IMR-90 (cell line): ENCODE measurements around the gene SURF4. TPM values are rescaled to one million over a fixed set of nuclear protein-coding genes. Genes with fewer than 3 reads are reported as not detected.

Experiments used
- ATAC-seq: fragments of 200-7000 bp; cut with Tn5 transposase; 2 replicates; pipeline ENCODE4 v1.9.1; 2020; ENCODE audit warnings: low read depth, mild to moderate bottlenecking, moderate library complexity
- BruUV-seq: library from RNA; stranded (reverse); fragments of 400-500 nt; replicated peaks from 2 replicates; lab custom pipeline; 2021; lab: Mats Ljungman, UMichigan
- CTCF ChIA-PET: fragments of 300-600 bp; formaldehyde crosslinking; extraction: SDS; loops from one replicate; lab custom pipeline; 2021; ENCODE audit warnings: antibody characterized with exemption; lab: Yijun Ruan, JAX
- POLR2A ChIA-PET: fragments of 300-600 bp; sonication (Branson Sonifier 250); formaldehyde crosslinking; loops from one replicate; lab custom pipeline; 2022; ENCODE audit warnings: antibody characterized with exemption; ENCODE audit not compliant: unreplicated experiment; lab: Charles Lee
- DNase-seq: peaks from one replicate; pipeline ENCODE4 v3.0.0; 2013
- H2AFZ ChIP-seq: replicated peaks from 2 replicates; pipeline ENCODE3; 2013; ENCODE audit warnings: low read length, mild to moderate bottlenecking; ENCODE audit not compliant: poor library complexity
- H2AK5ac ChIP-seq: 2 replicates; pipeline ENCODE4 v1.6.1; 2013; ENCODE audit warnings: low read depth, low read length, inconsistent platforms
- H2AK9ac ChIP-seq: replicated peaks from 2 replicates; pipeline ENCODE3; 2013; ENCODE audit warnings: mild to moderate bottlenecking, low read depth, low read length, moderate library complexity; ENCODE audit not compliant: poor library complexity
- H2BK120ac ChIP-seq: 2 replicates; pipeline ENCODE4 v1.6.1; 2013; ENCODE audit warnings: low read depth, low read length, inconsistent platforms
- H2BK15ac ChIP-seq: 3 replicates; pipeline ENCODE4 v1.6.1; 2013; ENCODE audit warnings: low read depth, low read length, inconsistent platforms
- H2BK20ac ChIP-seq: 2 replicates; pipeline ENCODE4 v1.6.1; 2013; ENCODE audit warnings: low read depth, mild to moderate bottlenecking, inconsistent platforms, low read length, moderate library complexity
- H2BK5ac ChIP-seq: 2 replicates; pipeline ENCODE4 v1.6.1; 2013; ENCODE audit warnings: mild to moderate bottlenecking, low read depth, low read length, inconsistent platforms; ENCODE audit not compliant: poor library complexity, severe bottlenecking
- H3K14ac ChIP-seq: replicated peaks from 2 replicates; pipeline ENCODE4 v1.6.1; 2013; ENCODE audit warnings: low read depth, low read length, inconsistent platforms
- H3K18ac ChIP-seq: 2 replicates; pipeline ENCODE4 v1.6.1; 2013; ENCODE audit warnings: low read depth, low read length, control low read depth
- H3K23ac ChIP-seq: 2 replicates; pipeline ENCODE4 v1.6.1; 2013; ENCODE audit warnings: low read depth, low read length, inconsistent platforms
- H3K27ac ChIP-seq: 2 replicates; pipeline ENCODE4 v1.5.1; 2013; ENCODE audit warnings: mild to moderate bottlenecking, control low read depth, low read length; ENCODE audit not compliant: insufficient read depth
- H3K27me3 ChIP-seq: 2 replicates; pipeline ENCODE4 v1.6.1; 2013; ENCODE audit warnings: low read length; ENCODE audit not compliant: control insufficient read depth, insufficient read depth
- H3K36me3 ChIP-seq: 2 replicates; pipeline ENCODE4 v1.6.1; 2013; ENCODE audit warnings: low read length, mixed read lengths; ENCODE audit not compliant: control insufficient read depth, insufficient read depth
- H3K4ac ChIP-seq: 2 replicates; pipeline ENCODE4 v1.6.1; 2013; ENCODE audit warnings: low read depth, low read length, inconsistent platforms
- H3K4me1 ChIP-seq: 2 replicates; pipeline ENCODE4 v1.6.1; 2013; ENCODE audit warnings: low read length, mixed read lengths; ENCODE audit not compliant: control insufficient read depth, insufficient read depth
- H3K4me2 ChIP-seq: 2 replicates; pipeline ENCODE4 v1.6.1; 2013; ENCODE audit warnings: low read depth, mild to moderate bottlenecking, control low read depth, low read length, moderate library complexity
- H3K4me3 ChIP-seq: 2 replicates; pipeline ENCODE4 v1.5.1; 2013; ENCODE audit warnings: low read depth, mild to moderate bottlenecking, control low read depth, low read length, moderate library complexity; ENCODE audit not compliant: insufficient read depth
- H3K56ac ChIP-seq: 2 replicates; pipeline ENCODE4 v1.6.1; 2013; ENCODE audit warnings: low read length, inconsistent platforms; ENCODE audit not compliant: insufficient read depth; ENCODE audit errors: extremely low read depth
- H3K79me1 ChIP-seq, 2 experiments: 2 replicates each; pipeline ENCODE4 v1.6.1; 2013; ENCODE audit warnings: low read length in 2 of 2, inconsistent platforms in 1 of 2, low read depth in 1 of 2
- H3K9ac ChIP-seq: 2 replicates; pipeline ENCODE4 v1.6.1; 2013; ENCODE audit warnings: low read depth, low read length, control low read depth
- H3K9me1 ChIP-seq: 2 replicates; pipeline ENCODE4 v1.6.1; 2013; ENCODE audit warnings: low read length, inconsistent platforms; ENCODE audit not compliant: insufficient read depth
- H3K9me3 ChIP-seq: 2 replicates; pipeline ENCODE4 v1.6.1; 2013; ENCODE audit warnings: low read length; ENCODE audit not compliant: control insufficient read depth, insufficient read depth
- H4K20me1 ChIP-seq: 2 replicates; pipeline ENCODE4 v1.6.1; 2013; ENCODE audit warnings: low read length, inconsistent platforms; ENCODE audit not compliant: insufficient read depth
- H4K5ac ChIP-seq: 2 replicates; pipeline ENCODE4 v1.6.1; 2013; ENCODE audit warnings: mild to moderate bottlenecking, low read depth, low read length, control low read depth
- H4K8ac ChIP-seq, 2 experiments: 2 replicates each; pipeline ENCODE4 v1.6.1; 2013; ENCODE audit warnings: low read depth in 2 of 2, low read length in 2 of 2, control low read depth in 1 of 2, inconsistent platforms in 1 of 2
- H4K91ac ChIP-seq: 2 replicates; pipeline ENCODE4 v1.6.1; 2013; ENCODE audit warnings: low read depth, low read length, inconsistent platforms; ENCODE audit not compliant: insufficient read depth
- CEBPB ChIP-seq: IDR thresholded peaks from 2 replicates; pipeline ENCODE4 v1.6.1; 2012; ENCODE audit warnings: low read depth, low read length, improper control_type of control experiment
- MAFK ChIP-seq: IDR thresholded peaks from 2 replicates; pipeline ENCODE4 v1.6.1; 2012; ENCODE audit warnings: low read depth, low read length, improper control_type of control experiment
- MAZ ChIP-seq: IDR thresholded peaks from 2 replicates; pipeline ENCODE4 v1.6.1; 2012; ENCODE audit warnings: low read depth, mild to moderate bottlenecking, low read length, improper control_type of control experiment, moderate library complexity, borderline replicate concordance
- POLR2A ChIP-seq: IDR thresholded peaks from 2 replicates; pipeline ENCODE4 v1.6.1; 2012; ENCODE audit warnings: mild to moderate bottlenecking, low read depth, low read length
- RAD21 ChIP-seq: IDR thresholded peaks from 2 replicates; pipeline ENCODE4 v1.6.1; 2012; ENCODE audit warnings: low read length, improper control_type of control experiment
- WGBS, 2 experiments: methylation state at CpG; one replicate each; pipeline versions ENCODE4 v1.1.5 to v1.1.7; 2013; ENCODE audit warnings: missing lambda C conversion rate in 2 of 2; ENCODE audit not compliant: insufficient read length in 1 of 2; ENCODE audit errors: extremely low coverage in 2 of 2; 5-methylcytosine and 5-hydroxymethylcytosine counted together
- dilution Hi-C: fragments of 300-500 bp; cut with HindIII; formaldehyde crosslinking; loops from one replicate; pipeline ENCODE4 v1.14.3; 2018; ENCODE audit warnings: low sequenced_read_pairs; ENCODE audit not compliant: unreplicated experiment
- in situ Hi-C: fragments of 300-500 bp; cut with MboI; formaldehyde crosslinking; loops from 3 replicates; pipeline ENCODE4 v1.14.3; 2019; ENCODE audit warnings: low sequenced_read_pairs, inconsistent platforms, mixed read lengths
- intact Hi-C: fragments of 100-400 bp; cut with micrococcal nuclease; formaldehyde crosslinking; loops from 2 replicates; pipeline ENCODE4 v1.10.0; 2022
- polyA plus RNA-seq, 3 experiments: library from polyadenylated mRNA; depleted of rRNA; stranded (reverse); fragments of >200 nt; gene quantifications; 2 replicates each; pipeline ENCODE4 v1.2.3, GENCODE V29; 2012; ENCODE audit warnings: low replicate concordance in 1 of 3
- total RNA-seq: library from RNA; depleted of rRNA; stranded (reverse); fragments of >200 nt; gene quantifications from 2 replicates; pipeline ENCODE4 v1.2.3, GENCODE V29; 2012
- TF ChIP-seq, protein P1 (sequence below): fragments of 150-350 bp; IDR thresholded peaks from 2 replicates; pipeline ENCODE4 v1.6.1; 2016; ENCODE audit warnings: low read depth, mild to moderate bottlenecking, low read length, moderate library complexity, borderline replicate concordance

The SURF4 gene
- total and polyA plus RNA-seq, 2 of the 4 experiments (the other 2 are of a cell fraction) = 307 to 532 TPM

GRCh38 chr9:133360400-133361393, 15.2 kb downstream of the SURF4 start:
- no peaks in the 10 kb centered on the region for H3K27me3 ChIP-seq
- H3K14ac ChIP-seq = no peak overlapping the region
- ATAC-seq = no peak
- WGBS, 2 experiments = 85% methylated on average over 4 of the region's 21 CpGs; no CpG with 5 or more reads in 1 of the 2 experiments
- BruUV-seq = no TSS peak
- no peak overlapping the region for H3K18ac ChIP-seq
- in situ Hi-C loops (no loop called here), dilution Hi-C loops (no loop called here), intact Hi-C loops (no loop called here)
- no peak overlapping the region for H2BK5ac ChIP-seq
- no peak overlapping the region for H3K9ac ChIP-seq
- H3K4ac ChIP-seq = no peak overlapping the region
- ChIA-PET POLR2A (no interaction called here), CTCF (no interaction called here)
- no peak overlapping the region for H3K56ac ChIP-seq
- no peak overlapping the region for H4K5ac ChIP-seq
- no peak overlapping the region for H2BK15ac ChIP-seq
- no peak overlapping the region for H2BK20ac ChIP-seq
- TF ChIP-seq RAD21 (no peak), CEBPB (no peak), MAZ (no peak), MAFK (no peak), POLR2A (no peak)
- TF ChIP-seq, protein P1, sequence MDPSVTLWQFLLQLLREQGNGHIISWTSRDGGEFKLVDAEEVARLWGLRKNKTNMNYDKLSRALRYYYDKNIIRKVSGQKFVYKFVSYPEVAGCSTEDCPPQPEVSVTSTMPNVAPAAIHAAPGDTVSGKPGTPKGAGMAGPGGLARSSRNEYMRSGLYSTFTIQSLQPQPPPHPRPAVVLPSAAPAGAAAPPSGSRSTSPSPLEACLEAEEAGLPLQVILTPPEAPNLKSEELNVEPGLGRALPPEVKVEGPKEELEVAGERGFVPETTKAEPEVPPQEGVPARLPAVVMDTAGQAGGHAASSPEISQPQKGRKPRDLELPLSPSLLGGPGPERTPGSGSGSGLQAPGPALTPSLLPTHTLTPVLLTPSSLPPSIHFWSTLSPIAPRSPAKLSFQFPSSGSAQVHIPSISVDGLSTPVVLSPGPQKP = no peak
- no peak overlapping the region for H2AK5ac ChIP-seq
- no peak overlapping the region for H2BK120ac ChIP-seq
- H3K4me1 ChIP-seq = peaks cover 10% of the 10 kb centered on the region; the same call in 1 of the 2 replicates
- no peaks in the 10 kb centered on the region for H3K9me3 ChIP-seq
- no peak overlapping the region for H2AK9ac ChIP-seq
- peaks cover 53% of the 10 kb centered on the region for H3K36me3 ChIP-seq
- H3K9me1 ChIP-seq = no peaks in the 10 kb centered on the region; the same call in none of the 2 replicates
- no peak overlapping the region for H4K8ac ChIP-seq
- peaks cover 67% of the 10 kb centered on the region for H4K20me1 ChIP-seq
- H3K23ac ChIP-seq = no peak overlapping the region; the same call in 1 of the 2 replicates
- H4K91ac ChIP-seq = no peak overlapping the region
- H3K27ac ChIP-seq = no peak overlapping the region
- peaks cover 41 to 87% of the 10 kb centered on the region in 2 experiments for H3K79me1 ChIP-seq
- no peak overlapping the region for H3K4me3 ChIP-seq
- no peak for DNase-seq
- H3K4me2 ChIP-seq = no peak overlapping the region
- no peak overlapping the region for H2AFZ ChIP-seq
